Measurements from ENCODE around the gene PANK4.

The PANK4 gene

DNA sequence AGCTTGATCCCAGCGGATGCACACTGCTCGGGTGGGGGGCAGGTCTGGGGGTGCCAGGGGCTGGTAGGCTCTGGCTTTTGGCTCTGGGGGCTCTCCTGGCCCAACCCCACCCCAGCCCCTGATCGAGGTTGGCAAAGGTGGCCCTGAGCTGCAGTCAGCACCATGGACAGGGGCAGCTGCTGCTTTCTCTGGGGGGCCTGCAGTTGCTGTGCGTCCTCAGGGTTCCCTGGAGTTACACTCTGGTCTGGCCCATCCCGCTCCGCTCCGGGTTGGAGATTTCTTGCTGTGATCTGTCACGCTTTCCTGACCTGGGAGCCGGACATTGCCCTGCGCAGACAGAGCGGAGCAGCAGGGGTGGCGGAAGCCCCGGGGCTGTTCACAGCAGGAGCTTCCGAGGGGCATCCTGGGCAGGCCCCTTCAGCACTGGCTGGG lies 58.3 kb downstream of the PANK4 start:
- TF ChIP-seq, protein P1, sequence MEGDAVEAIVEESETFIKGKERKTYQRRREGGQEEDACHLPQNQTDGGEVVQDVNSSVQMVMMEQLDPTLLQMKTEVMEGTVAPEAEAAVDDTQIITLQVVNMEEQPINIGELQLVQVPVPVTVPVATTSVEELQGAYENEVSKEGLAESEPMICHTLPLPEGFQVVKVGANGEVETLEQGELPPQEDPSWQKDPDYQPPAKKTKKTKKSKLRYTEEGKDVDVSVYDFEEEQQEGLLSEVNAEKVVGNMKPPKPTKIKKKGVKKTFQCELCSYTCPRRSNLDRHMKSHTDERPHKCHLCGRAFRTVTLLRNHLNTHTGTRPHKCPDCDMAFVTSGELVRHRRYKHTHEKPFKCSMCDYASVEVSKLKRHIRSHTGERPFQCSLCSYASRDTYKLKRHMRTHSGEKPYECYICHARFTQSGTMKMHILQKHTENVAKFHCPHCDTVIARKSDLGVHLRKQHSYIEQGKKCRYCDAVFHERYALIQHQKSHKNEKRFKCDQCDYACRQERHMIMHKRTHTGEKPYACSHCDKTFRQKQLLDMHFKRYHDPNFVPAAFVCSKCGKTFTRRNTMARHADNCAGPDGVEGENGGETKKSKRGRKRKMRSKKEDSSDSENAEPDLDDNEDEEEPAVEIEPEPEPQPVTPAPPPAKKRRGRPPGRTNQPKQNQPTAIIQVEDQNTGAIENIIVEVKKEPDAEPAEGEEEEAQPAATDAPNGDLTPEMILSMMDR (conservative IDR thresholded peaks at IDR 0.05; ENCODE audit: low read length): no peak
- no peak for DNase-seq (ENCODE audit: low read depth)
- H3K4me3 ChIP-seq (ENCODE audit: low read length): no peak overlapping the region

DNA sequence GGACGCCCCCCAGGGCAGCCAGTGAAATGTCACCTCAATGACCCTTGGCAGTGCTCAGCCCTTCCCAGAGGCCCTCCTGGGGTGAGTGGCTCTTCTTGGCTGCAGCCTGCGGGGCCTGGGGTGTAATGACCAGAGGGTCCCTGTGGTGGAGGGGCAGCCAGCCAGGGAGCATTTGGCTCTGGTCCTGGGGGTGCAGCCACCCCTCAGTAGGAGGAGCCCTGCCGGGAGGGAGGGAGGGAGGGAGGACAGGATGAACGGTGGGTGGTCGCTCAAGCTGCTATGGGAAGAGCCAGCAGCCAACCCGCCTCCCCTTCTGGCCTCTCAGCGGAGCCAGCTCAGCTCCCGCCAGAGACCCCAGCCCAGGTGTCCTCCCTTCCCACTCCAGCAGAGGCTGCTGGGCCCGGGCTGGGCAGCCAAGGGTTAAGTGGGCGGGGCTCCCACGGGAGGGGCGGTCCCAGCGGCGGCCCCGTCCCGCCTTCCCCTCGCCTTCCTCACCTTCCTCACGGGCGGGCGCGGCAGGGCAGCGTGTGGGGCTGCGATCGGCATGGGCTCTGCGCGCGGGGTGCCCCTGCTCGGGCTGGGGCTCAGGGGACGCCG lies 59.3 kb downstream of the PANK4 start:
- no peak for DNase-seq (ENCODE audit: low read depth)
- H3K4me3 ChIP-seq (ENCODE audit: low read length): no peak overlapping the region
- TF ChIP-seq, protein P1 (conservative IDR thresholded peaks at IDR 0.05; ENCODE audit: low read length): no peak

DNA sequence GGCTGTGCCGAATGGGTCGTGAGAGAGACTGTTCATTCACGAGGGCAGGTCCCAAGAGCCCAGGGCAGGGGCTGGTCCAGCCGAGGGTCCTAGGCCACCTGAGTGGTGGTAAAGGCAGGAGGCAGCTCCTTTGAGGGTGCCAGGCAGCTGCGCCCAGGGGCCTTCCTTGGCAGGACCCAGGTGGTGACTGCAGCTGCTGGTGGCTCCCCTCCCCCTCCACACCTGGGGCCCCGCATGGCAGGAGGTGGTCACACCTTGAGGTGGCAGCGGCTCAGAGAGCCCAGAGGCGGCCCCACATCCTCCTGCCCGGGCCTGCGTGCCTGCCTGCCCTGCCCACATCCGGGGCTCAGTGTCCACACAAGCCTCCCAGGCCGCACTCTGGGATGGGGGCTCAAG lies 60.1 kb downstream of the PANK4 start:
- TF ChIP-seq, protein P1 (conservative IDR thresholded peaks at IDR 0.05; ENCODE audit: low read length): no peak
- no peak overlapping the region for H3K4me3 ChIP-seq (ENCODE audit: low read length)
- no peak for DNase-seq (ENCODE audit: low read depth)

DNA sequence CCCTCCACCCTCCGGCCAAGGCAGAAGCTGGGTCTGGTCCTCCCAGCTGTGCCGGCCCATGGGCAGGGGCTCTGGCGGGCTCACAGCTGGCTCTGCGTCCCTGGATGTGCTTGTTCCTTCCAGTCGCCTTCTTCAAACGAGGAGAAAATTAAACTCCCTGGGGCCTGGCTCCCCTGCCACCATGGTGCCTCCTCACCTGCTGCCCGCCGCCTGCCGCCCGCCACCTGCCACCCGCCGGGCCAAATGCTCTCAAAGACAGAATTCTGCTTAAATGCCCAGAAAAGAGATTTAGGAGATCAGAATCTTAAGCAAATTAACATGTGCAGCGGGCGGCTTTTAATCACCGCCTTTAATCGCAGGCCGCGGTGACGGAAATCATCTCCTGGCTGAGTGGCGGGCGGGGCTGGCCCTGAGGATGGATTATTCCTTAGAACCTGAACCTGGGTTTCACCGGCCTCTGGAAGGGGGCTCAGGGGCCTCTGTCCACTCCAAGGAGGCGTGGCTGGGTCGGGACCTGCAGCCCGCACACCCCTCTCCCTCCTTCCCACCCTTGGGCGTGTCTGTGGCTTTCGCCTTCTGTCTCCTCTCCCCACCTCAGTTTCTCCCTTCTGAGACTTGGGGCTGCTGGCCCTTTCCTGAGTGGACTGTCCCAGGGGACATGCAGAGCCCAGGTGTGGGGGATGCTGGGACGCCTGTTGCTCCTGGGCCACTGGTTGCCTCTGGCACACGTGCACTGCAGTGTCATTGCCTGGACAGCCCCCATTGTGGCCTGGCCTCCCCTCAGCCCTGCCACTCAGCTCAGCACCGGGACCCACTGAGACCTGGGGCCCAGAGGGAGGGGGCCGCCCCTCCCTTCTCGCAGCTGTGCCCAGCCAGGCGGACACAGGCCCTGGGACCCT lies 60.8 kb downstream of the PANK4 start:
- TF ChIP-seq, protein P1 (conservative IDR thresholded peaks at IDR 0.05; ENCODE audit: low read length): no peak
- H3K4me3 ChIP-seq (ENCODE audit: low read length): no peak overlapping the region
- DNase-seq (ENCODE audit: low read depth): no peak

DNA sequence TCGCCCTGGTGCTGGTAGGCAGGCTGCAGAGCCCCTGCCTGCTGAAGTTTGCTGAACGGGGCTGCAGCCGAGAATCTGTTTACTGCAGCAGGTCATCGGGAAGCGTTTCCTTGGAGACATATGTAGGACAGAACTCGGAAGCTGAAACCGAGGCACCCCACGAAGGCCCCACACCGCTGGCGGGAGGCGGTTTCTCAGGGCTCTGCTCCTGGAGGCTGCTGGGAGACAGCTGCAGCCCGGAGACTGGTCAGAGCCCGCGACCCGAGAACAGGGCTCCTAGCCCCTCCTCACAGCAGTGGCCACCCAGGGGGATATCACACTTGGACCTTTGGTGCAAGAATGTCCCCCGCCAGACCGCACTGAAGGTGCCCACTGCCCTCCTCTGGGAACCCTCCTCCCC lies 63.0 kb downstream of the PANK4 start:
- TF ChIP-seq, protein P1 (conservative IDR thresholded peaks at IDR 0.05; ENCODE audit: low read length): no peak
- DNase-seq (ENCODE audit: low read depth): no peak
- no peak overlapping the region for H3K4me3 ChIP-seq (ENCODE audit: low read length)

DNA sequence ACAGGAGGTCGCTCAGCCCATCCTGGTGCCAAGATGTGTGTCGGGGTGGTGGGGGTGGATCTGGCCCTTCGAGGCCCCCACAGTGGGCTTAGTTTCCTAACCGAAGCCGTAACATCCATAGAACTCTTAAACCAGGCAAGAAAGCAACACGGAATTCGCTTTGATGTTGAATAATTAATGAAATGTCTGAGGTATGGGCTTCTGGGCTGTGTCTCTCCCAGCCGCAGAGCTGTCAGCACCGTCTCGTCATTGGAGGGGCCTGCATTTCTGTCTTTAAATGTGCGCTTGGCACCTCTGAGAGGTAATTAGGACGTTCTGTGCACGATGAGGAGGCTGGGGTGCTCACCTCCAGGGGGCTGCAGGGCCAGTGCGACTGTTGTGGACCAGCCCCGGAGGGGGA lies 63.6 kb downstream of the PANK4 start:
- H3K4me3 ChIP-seq (ENCODE audit: low read length): no peak overlapping the region
- DNase-seq (ENCODE audit: low read depth): no peak
- TF ChIP-seq, protein P1 (conservative IDR thresholded peaks at IDR 0.05; ENCODE audit: low read length): no peak
